ENCODE data around the gene NEXN.

DNA sequence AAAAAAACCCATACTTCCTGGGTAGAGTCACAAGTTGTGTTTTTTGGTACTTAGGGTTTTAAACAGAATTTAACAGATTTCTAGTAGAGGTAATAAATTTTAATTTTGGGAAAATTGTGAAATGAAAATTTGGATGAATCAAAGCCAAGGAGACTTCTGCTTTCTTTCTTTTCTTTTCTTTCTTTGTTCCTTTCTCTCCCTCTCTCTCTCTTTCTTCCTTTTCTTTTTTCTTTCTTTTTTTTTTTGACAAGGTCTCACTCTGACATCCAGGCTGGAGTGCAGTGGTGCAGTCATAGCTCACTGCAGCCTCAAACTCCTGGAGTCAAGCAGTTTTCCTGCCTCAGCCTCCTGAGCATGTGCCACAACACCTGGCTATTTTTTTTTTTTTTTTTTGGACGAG is 46.9 kb upstream of the NEXN start:
- TF ChIP-seq, protein P1, sequence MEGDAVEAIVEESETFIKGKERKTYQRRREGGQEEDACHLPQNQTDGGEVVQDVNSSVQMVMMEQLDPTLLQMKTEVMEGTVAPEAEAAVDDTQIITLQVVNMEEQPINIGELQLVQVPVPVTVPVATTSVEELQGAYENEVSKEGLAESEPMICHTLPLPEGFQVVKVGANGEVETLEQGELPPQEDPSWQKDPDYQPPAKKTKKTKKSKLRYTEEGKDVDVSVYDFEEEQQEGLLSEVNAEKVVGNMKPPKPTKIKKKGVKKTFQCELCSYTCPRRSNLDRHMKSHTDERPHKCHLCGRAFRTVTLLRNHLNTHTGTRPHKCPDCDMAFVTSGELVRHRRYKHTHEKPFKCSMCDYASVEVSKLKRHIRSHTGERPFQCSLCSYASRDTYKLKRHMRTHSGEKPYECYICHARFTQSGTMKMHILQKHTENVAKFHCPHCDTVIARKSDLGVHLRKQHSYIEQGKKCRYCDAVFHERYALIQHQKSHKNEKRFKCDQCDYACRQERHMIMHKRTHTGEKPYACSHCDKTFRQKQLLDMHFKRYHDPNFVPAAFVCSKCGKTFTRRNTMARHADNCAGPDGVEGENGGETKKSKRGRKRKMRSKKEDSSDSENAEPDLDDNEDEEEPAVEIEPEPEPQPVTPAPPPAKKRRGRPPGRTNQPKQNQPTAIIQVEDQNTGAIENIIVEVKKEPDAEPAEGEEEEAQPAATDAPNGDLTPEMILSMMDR (conservative IDR thresholded peaks at IDR 0.05): no peak
- TF ChIP-seq ZFX (IDR thresholded peaks at IDR 0.05): no peak
